Testis (tissue), 3 donors: Measurements from ENCODE around the gene AUTS2. TPM values are rescaled to one million over a fixed set of nuclear protein-coding genes. Genes with fewer than 3 reads are reported as not detected.

Experiments
- DNase-seq: peaks from one replicate; pipeline ENCODE4 v3.0.0-alpha.2; 2019
- H3K27ac ChIP-seq, 2 donors: fragments of 200-600 bp; sonication (generic); one replicate each; pipeline ENCODE4 v1.5.1; 2019
- H3K27me3 ChIP-seq: fragments of 200-600 bp; sonication (generic); one replicate; pipeline ENCODE4 v1.5.1; 2019
- H3K36me3 ChIP-seq: fragments of 200-600 bp; sonication (generic); one replicate; pipeline ENCODE4 v1.5.1; 2017; ENCODE audit warnings: low read depth; ENCODE audit errors: missing control alignments
- H3K4me1 ChIP-seq: fragments of 200-600 bp; sonication (generic); one replicate; pipeline ENCODE4 v1.5.1; 2019
- H3K4me3 ChIP-seq, 2 donors: fragments of 200-600 bp; sonication (generic); one replicate each; pipeline ENCODE4 v1.5.1; 2017 to 2019
- H3K9me3 ChIP-seq: fragments of 200-600 bp; sonication (generic); one replicate; pipeline ENCODE4 v1.5.1; 2017
- POLR2A ChIP-seq: fragments of 450-650 bp; IDR thresholded peaks from one replicate; pipeline ENCODE4 v1.6.1; 2017; ENCODE audit warnings: antibody characterized with exemption, mild to moderate bottlenecking, moderate library complexity
- WGBS, 2 donors: methylation state at CpG; one replicate each; pipeline ENCODE4 v1.1.5; 2018; 5-methylcytosine and 5-hydroxymethylcytosine counted together
- intact Hi-C: fragments of 100-400 bp; cut with DNase I; formaldehyde crosslinking; loops from one replicate; pipeline ENCODE4 v1.15.1; 2023; ENCODE audit warnings: low total_unique reads
- polyA plus RNA-seq: library from polyadenylated mRNA; stranded (reverse); fragments of 350-450 nt; fragmentation: Illumina TruSeq; extraction: RNeasy Lipid Tissue Mini Kit (QIAGEN cat#74804); gene quantifications from one replicate; pipeline ENCODE4 v1.2.3, GENCODE V29; 2014; ENCODE audit warnings: low read depth, low replicate concordance; ENCODE audit not compliant: insufficient read depth
- total RNA-seq, 2 donors: library from RNA; depleted of rRNA; stranded (reverse); fragments of >200 nt; gene quantifications; one replicate each; pipeline ENCODE4 v1.2.3, GENCODE V29; 2016
- TF ChIP-seq, protein P1 (sequence below), 3 experiments: fragments of 450-650 bp in 2 of 3; fragments of 200-600 bp in 1 of 3; sonication (generic) in 1 of 3; IDR thresholded peaks; one replicate each; pipeline ENCODE4 v1.5.1; 2016 to 2019; ENCODE audit warnings: antibody characterized with exemption in 3 of 3, mild to moderate bottlenecking in 2 of 3, moderate library complexity in 1 of 3

Gene AUTS2
- total and polyA plus RNA-seq, 3 donors from 2014 or later, result 21.3 to 75.5 (median 56.1) TPM

DNA sequence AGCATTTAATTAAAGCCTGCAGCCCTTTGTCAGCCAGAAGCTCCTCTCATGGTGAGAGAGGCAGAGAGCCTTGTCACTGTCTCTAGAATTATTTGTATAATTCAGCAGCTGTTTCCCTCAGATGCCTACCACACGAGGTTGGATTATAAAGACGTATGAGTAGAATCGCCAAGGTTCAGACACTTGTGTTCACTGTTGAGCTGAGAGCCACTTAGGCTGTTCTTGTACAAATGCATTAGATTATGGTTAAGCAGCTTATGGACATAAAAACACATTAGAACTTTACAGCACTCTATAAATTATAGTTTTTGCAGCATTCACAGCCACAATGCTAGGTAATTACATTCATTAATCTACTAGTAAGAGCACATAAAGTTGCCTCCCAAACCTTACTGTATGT, 282.6 kb downstream of the AUTS2 start:
- Histone ChIP-seq H3K27me3 (no peaks in the 10 kb centered on the region), H3K9me3 (no peaks in the 10 kb centered on the region), H3K36me3 (no peaks in the 10 kb centered on the region), H3K4me3 (no peak overlapping the region), H3K27ac (no peak overlapping the region), H3K4me1 (no peaks in the 10 kb centered on the region)
- no peak for DNase-seq
- TF ChIP-seq, protein P1, sequence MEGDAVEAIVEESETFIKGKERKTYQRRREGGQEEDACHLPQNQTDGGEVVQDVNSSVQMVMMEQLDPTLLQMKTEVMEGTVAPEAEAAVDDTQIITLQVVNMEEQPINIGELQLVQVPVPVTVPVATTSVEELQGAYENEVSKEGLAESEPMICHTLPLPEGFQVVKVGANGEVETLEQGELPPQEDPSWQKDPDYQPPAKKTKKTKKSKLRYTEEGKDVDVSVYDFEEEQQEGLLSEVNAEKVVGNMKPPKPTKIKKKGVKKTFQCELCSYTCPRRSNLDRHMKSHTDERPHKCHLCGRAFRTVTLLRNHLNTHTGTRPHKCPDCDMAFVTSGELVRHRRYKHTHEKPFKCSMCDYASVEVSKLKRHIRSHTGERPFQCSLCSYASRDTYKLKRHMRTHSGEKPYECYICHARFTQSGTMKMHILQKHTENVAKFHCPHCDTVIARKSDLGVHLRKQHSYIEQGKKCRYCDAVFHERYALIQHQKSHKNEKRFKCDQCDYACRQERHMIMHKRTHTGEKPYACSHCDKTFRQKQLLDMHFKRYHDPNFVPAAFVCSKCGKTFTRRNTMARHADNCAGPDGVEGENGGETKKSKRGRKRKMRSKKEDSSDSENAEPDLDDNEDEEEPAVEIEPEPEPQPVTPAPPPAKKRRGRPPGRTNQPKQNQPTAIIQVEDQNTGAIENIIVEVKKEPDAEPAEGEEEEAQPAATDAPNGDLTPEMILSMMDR (IDR thresholded peaks at IDR 0.05), result no peak
- TF ChIP-seq POLR2A, result no peak
- WGBS, 2 donors, result 87 to 92% methylated on average over 3 of the region's 3 CpGs
- intact Hi-C loops, result no loop called here

DNA sequence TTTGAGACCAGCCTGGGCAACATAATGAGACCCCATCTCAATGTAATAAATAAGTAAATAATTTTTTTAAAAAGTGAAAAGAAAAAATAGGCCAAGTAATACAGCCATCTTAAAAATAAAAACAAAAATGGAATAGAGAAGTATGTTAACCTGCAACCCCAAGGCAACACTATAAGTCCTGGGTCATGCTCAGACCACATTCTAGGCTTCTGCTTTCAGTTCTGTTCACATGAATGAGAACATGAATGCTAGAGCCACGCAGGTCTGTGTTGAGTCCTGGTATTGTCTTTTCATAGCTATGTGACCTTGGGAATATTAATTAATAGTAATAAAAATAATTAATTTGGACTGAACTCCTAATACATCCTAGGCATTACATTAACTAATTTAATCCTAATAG, 284.0 kb downstream of the AUTS2 start:
- no peak overlapping the region for H3K4me3 ChIP-seq
- DNase-seq, result no peak
- no peak for TF ChIP-seq POLR2A
- TF ChIP-seq, protein P1 (IDR thresholded peaks at IDR 0.05), result no peak
- 91 to 95% methylated on average over 1 of the region's 1 CpG for WGBS, 2 donors
- no peaks in the 10 kb centered on the region for H3K27me3 ChIP-seq
- H3K9me3 ChIP-seq, result no peaks in the 10 kb centered on the region
- no peaks in the 10 kb centered on the region for H3K36me3 ChIP-seq
- no peaks in the 10 kb centered on the region for H3K4me1 ChIP-seq
- intact Hi-C loops, result no loop called here
- H3K27ac ChIP-seq, result no peak overlapping the region

DNA sequence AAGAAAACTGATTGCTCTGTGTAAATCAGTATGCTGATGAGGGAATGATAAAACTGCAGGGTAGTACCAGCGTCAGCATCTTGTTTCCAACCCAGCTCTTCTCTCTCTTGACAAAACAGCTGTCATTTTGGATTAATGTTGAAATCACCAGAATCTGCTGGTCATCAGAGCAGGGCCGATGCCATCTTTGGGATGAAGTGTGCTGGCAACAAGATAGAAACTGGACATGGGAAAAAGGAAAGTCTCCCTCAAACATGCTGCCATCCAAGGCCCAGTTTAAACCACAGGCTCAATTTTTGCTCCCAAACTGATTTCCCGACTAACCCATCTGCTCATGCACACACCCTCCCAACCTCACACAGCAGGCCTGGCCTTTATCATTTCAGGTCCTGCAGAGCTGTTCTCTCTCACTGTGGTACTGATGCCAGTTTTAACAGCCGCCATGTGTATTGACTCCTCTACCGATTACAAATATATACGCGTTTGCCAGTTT, 285.2 kb downstream of the AUTS2 start:
- H3K9me3 ChIP-seq, result no peaks in the 10 kb centered on the region
- H3K27me3 ChIP-seq, result no peaks in the 10 kb centered on the region
- H3K27ac ChIP-seq, result no peak overlapping the region
- WGBS, 2 donors, result 95 to 98% methylated on average over 7 of the region's 7 CpGs
- DNase-seq, result no peak
- no peaks in the 10 kb centered on the region for H3K36me3 ChIP-seq
- H3K4me1 ChIP-seq, result no peaks in the 10 kb centered on the region
- intact Hi-C loops, result no loop called here
- no peak overlapping the region for H3K4me3 ChIP-seq
- no peak for TF ChIP-seq POLR2A
- TF ChIP-seq, protein P1 (IDR thresholded peaks at IDR 0.05), result no peak

DNA sequence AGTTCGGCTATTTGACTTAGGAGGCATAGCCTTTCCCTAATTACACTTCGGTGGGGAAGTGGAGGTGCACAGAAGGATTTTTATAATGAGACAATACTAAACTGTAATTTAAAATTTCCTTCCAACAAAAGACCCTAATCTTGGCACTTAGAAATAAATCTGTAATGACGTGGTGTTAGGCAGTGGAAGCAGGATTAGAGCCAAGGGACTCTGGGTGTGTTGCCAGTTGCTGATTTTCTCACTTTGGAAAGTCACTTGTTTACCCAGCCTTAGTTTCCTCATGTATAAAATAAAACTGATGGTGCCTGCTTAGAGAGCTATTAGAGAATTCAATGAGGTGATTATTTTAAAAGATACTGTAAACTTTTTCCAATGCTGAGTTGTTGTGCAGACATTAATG, 287.2 kb downstream of the AUTS2 start:
- H3K27ac ChIP-seq, result no peak overlapping the region
- H3K4me3 ChIP-seq, result no peak overlapping the region
- H3K9me3 ChIP-seq, result no peaks in the 10 kb centered on the region
- DNase-seq, result no peak
- H3K27me3 ChIP-seq, result no peaks in the 10 kb centered on the region
- WGBS, 2 donors, result 75 to 76% methylated on average over 3 of the region's 3 CpGs
- no peaks in the 10 kb centered on the region for H3K36me3 ChIP-seq
- no peaks in the 10 kb centered on the region for H3K4me1 ChIP-seq
- TF ChIP-seq, protein P1 (IDR thresholded peaks at IDR 0.05), result no peak
- no peak for TF ChIP-seq POLR2A
- intact Hi-C loops, result no loop called here

DNA sequence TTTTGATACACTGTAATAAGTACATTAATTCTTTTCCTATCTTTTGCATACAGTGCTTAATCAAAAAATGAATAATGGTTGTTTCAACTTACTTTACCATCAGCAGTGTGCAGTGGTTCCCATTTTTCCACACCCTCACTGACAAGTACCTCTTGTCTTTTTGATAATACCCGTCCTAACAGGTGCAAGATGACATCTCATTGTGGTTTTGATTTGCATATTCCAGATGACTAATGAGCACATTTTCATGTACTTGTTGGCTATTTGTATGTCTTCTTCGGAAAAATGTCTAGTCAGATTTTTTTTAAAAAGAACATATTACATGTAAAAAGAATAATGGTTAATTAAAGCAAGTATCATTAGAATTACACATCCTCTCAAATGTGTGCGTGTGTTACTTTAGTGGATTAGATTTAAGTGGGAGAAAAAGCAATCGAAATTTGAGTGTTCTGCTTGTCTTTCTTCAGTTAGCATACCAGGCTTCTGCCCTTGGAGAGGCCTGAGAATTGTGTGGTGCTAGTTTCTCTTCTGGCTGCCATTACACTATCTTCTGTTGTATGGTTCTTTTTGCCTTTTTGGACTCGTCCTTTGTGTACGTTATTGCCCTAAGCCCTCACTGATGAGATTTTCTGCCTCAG, 291.2 kb downstream of the AUTS2 start:
- H3K9me3 ChIP-seq, result no peaks in the 10 kb centered on the region
- H3K4me1 ChIP-seq, result no peaks in the 10 kb centered on the region
- 68 to 70% methylated on average over 6 of the region's 6 CpGs for WGBS, 2 donors
- no peaks in the 10 kb centered on the region for H3K27me3 ChIP-seq
- TF ChIP-seq, protein P1 (IDR thresholded peaks at IDR 0.05), result no peak
- TF ChIP-seq POLR2A, result no peak
- no peak for DNase-seq
- no peak overlapping the region for H3K4me3 ChIP-seq
- no peak overlapping the region for H3K27ac ChIP-seq
- no peaks in the 10 kb centered on the region for H3K36me3 ChIP-seq
- intact Hi-C loops, result no loop called here
